MM.1S (cell line): Measurements from ENCODE around the gene GRIK4.

Experiments used
- DNase-seq: peaks from one replicate; pipeline ENCODE4 v3.0.0-alpha.2; 2015
- H2AFZ ChIP-seq: fragments of 300-600 bp; sonication (generic); 2 replicates; pipeline ENCODE4 v1.6.0; 2016; ENCODE audit warnings: antibody characterized with exemption, low read length
- H3F3A ChIP-seq: fragments of 300-600 bp; sonication (generic); 2 replicates; pipeline ENCODE4 v1.6.1; 2016; ENCODE audit warnings: mild to moderate bottlenecking, antibody characterized with exemption, low read length, moderate library complexity, mixed read lengths; ENCODE audit not compliant: insufficient read depth
- H3K27ac ChIP-seq: fragments of 300-600 bp; sonication (generic); 2 replicates; pipeline ENCODE4 v1.5.1; 2016; ENCODE audit warnings: mild to moderate bottlenecking, low read length
- H3K27me3 ChIP-seq: fragments of 300-600 bp; sonication (generic); replicated peaks from 2 replicates; pipeline ENCODE4 v1.6.0; 2016; ENCODE audit warnings: low read length; ENCODE audit not compliant: insufficient read depth
- H3K36me3 ChIP-seq: fragments of 300-600 bp; sonication (generic); replicated peaks from 2 replicates; pipeline ENCODE4 v1.6.1; 2016; ENCODE audit warnings: mild to moderate bottlenecking, low read length, mixed read lengths; ENCODE audit not compliant: insufficient read depth
- H3K4me1 ChIP-seq: fragments of 300-600 bp; sonication (generic); 2 replicates; pipeline ENCODE4 v1.6.1; 2016; ENCODE audit warnings: low read length, mixed read lengths
- H3K4me2 ChIP-seq: fragments of 300-600 bp; sonication (generic); 2 replicates; pipeline ENCODE4 v1.6.0; 2016; ENCODE audit warnings: low read depth, low read length
- H3K4me3 ChIP-seq: fragments of 300-600 bp; sonication (generic); 2 replicates; pipeline ENCODE4 v1.5.1; 2016; ENCODE audit warnings: low read length, mixed read lengths
- H3K79me2 ChIP-seq: fragments of 300-600 bp; sonication (generic); 2 replicates; pipeline ENCODE4 v1.6.1; 2016; ENCODE audit warnings: mixed run types, low read length, mixed read lengths
- H3K9ac ChIP-seq: fragments of 300-600 bp; sonication (generic); 2 replicates; pipeline ENCODE4 v1.6.1; 2016; ENCODE audit warnings: low read length, mixed read lengths
- H3K9me2 ChIP-seq: fragments of 300-600 bp; sonication (generic); replicated peaks from 2 replicates; pipeline ENCODE4 v1.6.1; 2016; ENCODE audit warnings: mild to moderate bottlenecking, low read length, mixed read lengths; ENCODE audit not compliant: insufficient read depth
- H3K9me3 ChIP-seq: fragments of 300-600 bp; sonication (generic); replicated peaks from 2 replicates; pipeline ENCODE4 v1.6.1; 2016; ENCODE audit warnings: mild to moderate bottlenecking, low read length, mixed read lengths; ENCODE audit not compliant: insufficient read depth
- H4K20me1 ChIP-seq: fragments of 300-600 bp; sonication (generic); 2 replicates; pipeline ENCODE4 v1.6.1; 2016; ENCODE audit warnings: mild to moderate bottlenecking, low read length, moderate library complexity, mixed read lengths; ENCODE audit not compliant: insufficient read depth
- CTCF ChIP-seq: fragments of 300-600 bp; sonication (generic); IDR thresholded peaks from 2 replicates; pipeline ENCODE4 v1.5.1; 2016; ENCODE audit warnings: antibody characterized with exemption, low read length, mixed read lengths
- EZH2 ChIP-seq: fragments of 300-600 bp; sonication (generic); optimal IDR thresholded peaks from 2 replicates; pipeline ENCODE3; 2017; ENCODE audit warnings: low read depth, mild to moderate bottlenecking, antibody characterized with exemption, low read length, mixed read lengths
- EZH2phosphoT487 ChIP-seq: fragments of 300-600 bp; sonication (generic); IDR thresholded peaks from 2 replicates; pipeline ENCODE4 v1.6.1; 2018; ENCODE audit warnings: antibody characterized with exemption, low read length

Gene GRIK4

DNA sequence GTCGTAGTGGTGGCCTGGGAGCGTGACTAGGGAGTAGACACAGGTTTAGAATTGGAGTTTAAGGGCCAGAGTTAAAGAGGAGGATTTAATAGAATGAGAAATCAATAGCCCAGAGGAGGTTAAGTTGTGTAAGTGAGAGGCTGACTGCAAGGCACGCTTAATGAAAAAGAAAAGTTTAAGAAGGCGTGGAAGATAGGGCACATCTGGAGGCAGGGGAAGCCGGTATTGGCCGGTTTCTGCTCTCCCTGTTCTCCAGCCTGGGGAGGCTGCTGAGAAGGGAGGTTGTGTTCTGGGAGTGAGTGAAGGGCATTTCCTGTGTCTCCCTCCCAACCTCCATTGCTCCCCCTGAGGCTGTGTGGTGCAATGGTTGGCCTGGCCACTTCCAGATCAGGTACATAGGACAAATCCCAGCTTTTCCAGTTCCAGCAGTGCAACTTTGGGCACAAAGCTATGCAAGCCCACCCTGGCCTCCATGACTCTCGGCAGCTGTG is 6.3 kb downstream of the GRIK4 start:
- H3K27ac ChIP-seq, result no peak overlapping the region
- no peaks in the 10 kb centered on the region for H4K20me1 ChIP-seq
- H3K27me3 ChIP-seq, result no peaks in the 10 kb centered on the region
- H3K9me3 ChIP-seq, result no peaks in the 10 kb centered on the region
- H3K4me1 ChIP-seq, result no peaks in the 10 kb centered on the region
- TF ChIP-seq EZH2 (no peak), CTCF (no peak), EZH2phosphoT487 (no peak)
- H3K4me3 ChIP-seq, result no peak overlapping the region
- H3K79me2 ChIP-seq, result peaks cover 2% of the 10 kb centered on the region; the same call in 1 of the 2 replicates
- H3K36me3 ChIP-seq, result no peaks in the 10 kb centered on the region
- H3K9ac ChIP-seq, result no peak overlapping the region
- DNase-seq, result no peak
- no peaks in the 10 kb centered on the region for H3K9me2 ChIP-seq
- no peak overlapping the region for H2AFZ ChIP-seq
- no peak overlapping the region for H3K4me2 ChIP-seq
- H3F3A ChIP-seq, result no peaks in the 10 kb centered on the region

- Histone ChIP-seq H3K4me2 (no peak overlapping the region), H3K9ac (no peak overlapping the region), H3K36me3 (no peaks in the 10 kb centered on the region), H3K9me2 (no peaks in the 10 kb centered on the region), H3K79me2 (no peaks in the 10 kb centered on the region; the same call in 1 of the 2 replicates), H4K20me1 (no peaks in the 10 kb centered on the region), H2AFZ (no peak overlapping the region), H3K27ac (no peak overlapping the region), H3F3A (no peaks in the 10 kb centered on the region), H3K27me3 (no peaks in the 10 kb centered on the region), H3K4me1 (no peaks in the 10 kb centered on the region), H3K9me3 (no peaks in the 10 kb centered on the region), H3K4me3 (no peak overlapping the region)
- no peak for DNase-seq
- no peak for TF ChIP-seq EZH2phosphoT487
- no peak for TF ChIP-seq CTCF
- no peak for TF ChIP-seq EZH2
Measured at GRCh38 chr11:120518356-120518755, 6.8 kb downstream of the GRIK4 start.

GRCh38 chr11:120519474-120519873 is 7.9 kb downstream of the GRIK4 start:
- H3K4me2 ChIP-seq, result no peak overlapping the region
- no peaks in the 10 kb centered on the region for H3K9me2 ChIP-seq
- H3F3A ChIP-seq, result no peaks in the 10 kb centered on the region
- no peak overlapping the region for H3K4me3 ChIP-seq
- H2AFZ ChIP-seq, result no peak overlapping the region
- H4K20me1 ChIP-seq, result no peaks in the 10 kb centered on the region
- no peak for TF ChIP-seq CTCF
- TF ChIP-seq EZH2phosphoT487, result no peak
- no peak for TF ChIP-seq EZH2
- H3K9ac ChIP-seq, result no peak overlapping the region
- no peaks in the 10 kb centered on the region for H3K79me2 ChIP-seq
- no peak overlapping the region for H3K27ac ChIP-seq
- no peaks in the 10 kb centered on the region for H3K27me3 ChIP-seq
- H3K4me1 ChIP-seq, result no peaks in the 10 kb centered on the region
- H3K9me3 ChIP-seq, result no peaks in the 10 kb centered on the region
- DNase-seq, result no peak
- no peaks in the 10 kb centered on the region for H3K36me3 ChIP-seq
